ENCODE results near the gene LMNTD2. TPM values are rescaled to one million over a fixed set of nuclear protein-coding genes. Genes with fewer than 3 reads are reported as not detected.
"Not testable (repeated sequence)": the region's sequence is repeated elsewhere in the genome, so short reads cannot be mapped to it uniquely, and the experiment has no call there.

LMNTD2 gene
- total and polyA plus RNA-seq, 2 donors (not counting 3 experiments of a cell fraction or from before 2014, with no cell fraction given): 2.1 to 2.6 TPM

DNA sequence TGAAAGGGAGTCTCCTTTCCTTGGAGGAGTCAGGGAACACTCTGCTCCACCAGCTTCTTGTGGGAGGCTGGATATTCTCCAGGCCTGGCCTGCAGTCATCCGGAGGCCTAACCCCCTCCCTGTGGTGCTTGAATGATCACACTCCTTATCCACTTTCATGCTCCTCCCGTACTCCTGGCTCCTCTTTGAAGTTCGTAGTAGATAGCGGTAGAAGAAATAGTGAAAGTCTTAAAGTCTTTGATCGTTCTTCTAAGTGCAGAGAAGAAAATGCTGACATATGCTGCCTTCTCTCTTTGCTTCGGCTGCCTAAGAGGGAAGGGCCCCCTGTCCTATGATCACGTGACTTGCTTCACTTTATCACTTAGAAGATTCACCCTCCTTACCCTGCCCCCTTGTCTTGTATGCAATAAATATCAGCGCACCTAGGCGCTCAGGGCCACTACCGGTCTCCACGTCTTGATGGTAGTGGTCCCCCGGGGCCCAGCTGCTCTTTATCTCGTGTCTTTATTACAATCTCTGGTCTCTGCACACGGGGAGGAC, 13.6 kb upstream of the LMNTD2 start:
- Histone ChIP-seq H3K27me3 (ENCODE audit: control insufficient read depth in 2 of 2, insufficient read depth in 2 of 2, low read length in 2 of 2) (peaks cover 8 to 10% of the 10 kb centered on the region in 2 experiments), H3K79me2 (ENCODE audit: control insufficient read depth, insufficient read depth, low read length) (peaks cover 26% of the 10 kb centered on the region), H3K4me1 (ENCODE audit: control insufficient read depth, extremely low read depth, insufficient read depth, low read length) (peaks cover 18% of the 10 kb centered on the region)
- H3K36me3 ChIP-seq (ENCODE audit: control insufficient read depth in 2 of 2, extremely low read depth in 1 of 2, insufficient read depth in 2 of 2, low read length in 2 of 2); H3K9ac ChIP-seq (replicated peaks; ENCODE audit: extremely low read depth, insufficient read depth, low read length); H3K9me3 ChIP-seq (replicated peaks; ENCODE audit: control insufficient read depth, insufficient read depth, low read length); FAIRE-seq; intact Hi-C loops (cut with micrococcal nuclease); dilution Hi-C loops (cut with MboI; ENCODE audit: extremely low pct_ligation_motif_present, low sequenced_read_pairs); BruUV-seq (replicated peaks); CTCF ChIA-PET; H3K27ac ChIP-seq (ENCODE audit: insufficient read depth, low read depth, low read length); POLR2A ChIA-PET; H3K9me1 ChIP-seq (replicated peaks; ENCODE audit: control insufficient read depth, extremely low read depth, insufficient read depth, low read length); DNase-seq (ENCODE audit: low read depth, low spot score); H3K4me2 ChIP-seq (ENCODE audit: insufficient read depth, low read length); H4K20me1 ChIP-seq (replicated peaks; ENCODE audit: control insufficient read depth, extremely low read depth, insufficient read depth, low read length); H2AFZ ChIP-seq (ENCODE audit: low read depth, low read length); H3K4me3 ChIP-seq (replicated peaks in 1 of 3; ENCODE audit: insufficient read depth in 1 of 3, low read depth in 1 of 3, low read length in 3 of 3): not testable (repeated sequence)

GRCh38 chr11:573146-573759, 12.7 kb upstream of the LMNTD2 start:
- H3K9me1 ChIP-seq (replicated peaks; ENCODE audit: control insufficient read depth, extremely low read depth, insufficient read depth, low read length): no peaks in the 10 kb centered on the region
- H3K36me3 ChIP-seq (ENCODE audit: control insufficient read depth in 2 of 2, extremely low read depth in 1 of 2, insufficient read depth in 2 of 2, low read length in 2 of 2): no peaks in the 10 kb centered on the region
- no TSS peak for BruUV-seq (replicated peaks)
- H3K4me2 ChIP-seq (ENCODE audit: insufficient read depth, low read length): no peak overlapping the region
- POLR2A ChIA-PET: no interaction called here
- H3K27ac ChIP-seq (ENCODE audit: insufficient read depth, low read depth, low read length): no peak overlapping the region
- H3K27me3 ChIP-seq (ENCODE audit: control insufficient read depth in 2 of 2, insufficient read depth in 2 of 2, low read length in 2 of 2): peaks cover 8 to 10% of the 10 kb centered on the region in 2 experiments
- CTCF ChIA-PET: no interaction called here
- peaks cover 18% of the 10 kb centered on the region for H3K4me1 ChIP-seq (ENCODE audit: control insufficient read depth, extremely low read depth, insufficient read depth, low read length)
- H3K79me2 ChIP-seq (ENCODE audit: control insufficient read depth, insufficient read depth, low read length): peaks cover 17% of the 10 kb centered on the region
- H3K9ac ChIP-seq (replicated peaks; ENCODE audit: extremely low read depth, insufficient read depth, low read length): no peak overlapping the region
- no peak overlapping the region for H3K4me3 ChIP-seq (replicated peaks in 1 of 3; ENCODE audit: insufficient read depth in 1 of 3, low read depth in 1 of 3, low read length in 3 of 3)
- intact Hi-C loops (cut with micrococcal nuclease) (no loop called here), dilution Hi-C loops (cut with MboI; ENCODE audit: extremely low pct_ligation_motif_present, low sequenced_read_pairs) (no loop called here)
- FAIRE-seq: no peak
- no peaks in the 10 kb centered on the region for H4K20me1 ChIP-seq (replicated peaks; ENCODE audit: control insufficient read depth, extremely low read depth, insufficient read depth, low read length)
- no peak overlapping the region for H2AFZ ChIP-seq (ENCODE audit: low read depth, low read length)
- H3K9me3 ChIP-seq (replicated peaks; ENCODE audit: control insufficient read depth, insufficient read depth, low read length): no peaks in the 10 kb centered on the region
- TF ChIP-seq POLR2AphosphoS5 (IDR thresholded peaks at IDR 0.05; ENCODE audit: insufficient read depth, low read depth, low read length): no peak
- TF ChIP-seq EZH2 (IDR thresholded peaks at IDR 0.05; ENCODE audit: borderline replicate concordance, low read depth, low read length, severe bottlenecking): no peak
- TF ChIP-seq JUN (IDR thresholded peaks at IDR 0.05; ENCODE audit: borderline replicate concordance, insufficient read depth, insufficient read length, low read depth): no peak
- TF ChIP-seq POLR2A (IDR thresholded peaks at IDR 0.05; ENCODE audit: low read depth, low read length): no peak
- TF ChIP-seq FOS (IDR thresholded peaks at IDR 0.05; ENCODE audit: borderline replicate concordance, insufficient read depth, low read length): no peak
- no peak for TF ChIP-seq MAX (IDR thresholded peaks at IDR 0.05; ENCODE audit: insufficient read depth, insufficient read length)
- no peak for TF ChIP-seq MYC (IDR thresholded peaks at IDR 0.05; ENCODE audit: low read depth, low read length)
- TF ChIP-seq CTCF (IDR thresholded peaks at IDR 0.05; ENCODE audit: extremely low read depth in 1 of 2, insufficient read depth in 1 of 2, low read depth in 1 of 2, low read length in 2 of 2): no peak
- no peak for TF ChIP-seq GATA2 (IDR thresholded peaks at IDR 0.05; ENCODE audit: insufficient read depth, insufficient read length, low read depth, low read length)
- no peak for DNase-seq (ENCODE audit: low read depth, low spot score)
